ENCODE data around the gene ARHGAP42. TPM values are rescaled to one million over a fixed set of nuclear protein-coding genes. Genes with fewer than 3 reads are reported as not detected.

Gene ARHGAP42
- total RNA-seq, 1 experiment from 2014 or later = 7.1 TPM

- peaks cover 16% of the 10 kb centered on the region for H3K4me1 ChIP-seq (ENCODE audit: control insufficient read depth, insufficient read depth, low read length)
- H3K27ac ChIP-seq (ENCODE audit: low read length) = no peak overlapping the region
- no TSS peak for BruUV-seq (replicated peaks)
Measured at GRCh38 chr11:100774132-100774531, 87.0 kb downstream of the ARHGAP42 start.

GRCh38 chr11:100774859-100775258 lies 87.8 kb downstream of the ARHGAP42 start:
- in situ Hi-C loops (cut with HindIII; ENCODE audit: low pct_unique_long_range_greater_than_20kb, low sequenced_read_pairs) (no loop called here), intact Hi-C loops (cut with micrococcal nuclease; ENCODE audit: unreplicated experiment) (no loop called here)
- CTCF ChIA-PET = no interaction called here
- no TSS peak for BruUV-seq (replicated peaks)
- POLR2A ChIA-PET = no interaction called here
- Histone ChIP-seq H3K4me3 (ENCODE audit: low read depth in 2 of 2, low read length in 2 of 2) (no peak overlapping the region), H3K27ac (ENCODE audit: low read length) (no peak overlapping the region), H3K4me1 (ENCODE audit: control insufficient read depth, insufficient read depth, low read length) (peaks cover 16% of the 10 kb centered on the region), H3K27me3 (ENCODE audit: control insufficient read depth, insufficient read depth, low read length) (no peaks in the 10 kb centered on the region), H3K9me3 (ENCODE audit: control insufficient read depth, insufficient read depth, low read depth, low read length) (no peaks in the 10 kb centered on the region), H3K36me3 (ENCODE audit: control insufficient read depth, insufficient read depth, low read length) (no peaks in the 10 kb centered on the region)
- TF ChIP-seq CTCF (IDR thresholded peaks at IDR 0.05) (no peak), REST (IDR thresholded peaks at IDR 0.05; ENCODE audit: insufficient read depth in 1 of 2, low read depth in 2 of 2, low read length in 1 of 2) (no peak), SIN3A (IDR thresholded peaks at IDR 0.05; ENCODE audit: borderline replicate concordance, insufficient read depth, low read depth, low read length) (no peak), POLR2AphosphoS5 (IDR thresholded peaks at IDR 0.05; ENCODE audit: low read depth, low read length) (no peak), TCF7L2 (IDR thresholded peaks at IDR 0.05; ENCODE audit: low read depth, low read length) (no peak)
- ATAC-seq (no peak), DNase-seq (ENCODE audit: low read depth, low spot score) (no peak)

More at GRCh38 chr11:100774132-100774531, 87.0 kb downstream of the ARHGAP42 start:
- POLR2A ChIA-PET = no interaction called here
- Histone ChIP-seq H3K27me3 (ENCODE audit: control insufficient read depth, insufficient read depth, low read length) (no peaks in the 10 kb centered on the region), H3K4me3 (ENCODE audit: low read depth in 2 of 2, low read length in 2 of 2) (no peak overlapping the region), H3K9me3 (ENCODE audit: control insufficient read depth, insufficient read depth, low read depth, low read length) (no peaks in the 10 kb centered on the region), H3K36me3 (ENCODE audit: control insufficient read depth, insufficient read depth, low read length) (no peaks in the 10 kb centered on the region)
- ATAC-seq (no peak), DNase-seq (ENCODE audit: low read depth, low spot score) (no peak)
- TF ChIP-seq TCF7L2 (IDR thresholded peaks at IDR 0.05; ENCODE audit: low read depth, low read length) = no peak
- TF ChIP-seq SIN3A (IDR thresholded peaks at IDR 0.05; ENCODE audit: borderline replicate concordance, insufficient read depth, low read depth, low read length) = no peak
- no peak for TF ChIP-seq REST (IDR thresholded peaks at IDR 0.05; ENCODE audit: insufficient read depth in 1 of 2, low read depth in 2 of 2, low read length in 1 of 2)
- no peak for TF ChIP-seq CTCF (IDR thresholded peaks at IDR 0.05)
- TF ChIP-seq POLR2AphosphoS5 (IDR thresholded peaks at IDR 0.05; ENCODE audit: low read depth, low read length) = no peak
- intact Hi-C loops (cut with micrococcal nuclease; ENCODE audit: unreplicated experiment) (no loop called here), in situ Hi-C loops (cut with HindIII; ENCODE audit: low pct_unique_long_range_greater_than_20kb, low sequenced_read_pairs) (no loop called here)
- CTCF ChIA-PET = no interaction called here

Measured in Panc1 (cell line).